ENCODE results near the gene PRM1. TPM values are rescaled to one million over a fixed set of nuclear protein-coding genes. Genes with fewer than 3 reads are reported as not detected.

PRM1 gene
- total RNA-seq, 1 donor from 2014 or later = not detected

GRCh38 chr16:11240636-11241473 is 40.3 kb downstream of the PRM1 start:
- Mint-ChIP-seq H3K4me3 (no peak overlapping the region), H3K27me3 (ENCODE audit: low read depth) (no peaks in the 10 kb centered on the region), H3K9me3 (no peaks in the 10 kb centered on the region), H3K27ac (no peak overlapping the region), H3K4me1 (no peaks in the 10 kb centered on the region), H3K36me3 (no peaks in the 10 kb centered on the region)
- TF ChIP-seq, protein P1, sequence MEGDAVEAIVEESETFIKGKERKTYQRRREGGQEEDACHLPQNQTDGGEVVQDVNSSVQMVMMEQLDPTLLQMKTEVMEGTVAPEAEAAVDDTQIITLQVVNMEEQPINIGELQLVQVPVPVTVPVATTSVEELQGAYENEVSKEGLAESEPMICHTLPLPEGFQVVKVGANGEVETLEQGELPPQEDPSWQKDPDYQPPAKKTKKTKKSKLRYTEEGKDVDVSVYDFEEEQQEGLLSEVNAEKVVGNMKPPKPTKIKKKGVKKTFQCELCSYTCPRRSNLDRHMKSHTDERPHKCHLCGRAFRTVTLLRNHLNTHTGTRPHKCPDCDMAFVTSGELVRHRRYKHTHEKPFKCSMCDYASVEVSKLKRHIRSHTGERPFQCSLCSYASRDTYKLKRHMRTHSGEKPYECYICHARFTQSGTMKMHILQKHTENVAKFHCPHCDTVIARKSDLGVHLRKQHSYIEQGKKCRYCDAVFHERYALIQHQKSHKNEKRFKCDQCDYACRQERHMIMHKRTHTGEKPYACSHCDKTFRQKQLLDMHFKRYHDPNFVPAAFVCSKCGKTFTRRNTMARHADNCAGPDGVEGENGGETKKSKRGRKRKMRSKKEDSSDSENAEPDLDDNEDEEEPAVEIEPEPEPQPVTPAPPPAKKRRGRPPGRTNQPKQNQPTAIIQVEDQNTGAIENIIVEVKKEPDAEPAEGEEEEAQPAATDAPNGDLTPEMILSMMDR (IDR thresholded peaks at IDR 0.05; ENCODE audit: unreplicated experiment) = no peak
- no peak for DNase-seq (ENCODE audit: low spot score in 2 of 2, unreplicated experiment in 2 of 2)

- TF ChIP-seq, protein P1 (IDR thresholded peaks at IDR 0.05; ENCODE audit: unreplicated experiment) = no peak
- Mint-ChIP-seq H3K36me3 (no peaks in the 10 kb centered on the region), H3K4me3 (no peak overlapping the region), H3K4me1 (no peaks in the 10 kb centered on the region), H3K9me3 (no peaks in the 10 kb centered on the region), H3K27ac (no peak overlapping the region), H3K27me3 (ENCODE audit: low read depth) (no peaks in the 10 kb centered on the region)
- no peak for DNase-seq (ENCODE audit: low spot score in 2 of 2, unreplicated experiment in 2 of 2)
Observed at GRCh38 chr16:11239644-11240632, 41.2 kb downstream of the PRM1 start.

DNA sequence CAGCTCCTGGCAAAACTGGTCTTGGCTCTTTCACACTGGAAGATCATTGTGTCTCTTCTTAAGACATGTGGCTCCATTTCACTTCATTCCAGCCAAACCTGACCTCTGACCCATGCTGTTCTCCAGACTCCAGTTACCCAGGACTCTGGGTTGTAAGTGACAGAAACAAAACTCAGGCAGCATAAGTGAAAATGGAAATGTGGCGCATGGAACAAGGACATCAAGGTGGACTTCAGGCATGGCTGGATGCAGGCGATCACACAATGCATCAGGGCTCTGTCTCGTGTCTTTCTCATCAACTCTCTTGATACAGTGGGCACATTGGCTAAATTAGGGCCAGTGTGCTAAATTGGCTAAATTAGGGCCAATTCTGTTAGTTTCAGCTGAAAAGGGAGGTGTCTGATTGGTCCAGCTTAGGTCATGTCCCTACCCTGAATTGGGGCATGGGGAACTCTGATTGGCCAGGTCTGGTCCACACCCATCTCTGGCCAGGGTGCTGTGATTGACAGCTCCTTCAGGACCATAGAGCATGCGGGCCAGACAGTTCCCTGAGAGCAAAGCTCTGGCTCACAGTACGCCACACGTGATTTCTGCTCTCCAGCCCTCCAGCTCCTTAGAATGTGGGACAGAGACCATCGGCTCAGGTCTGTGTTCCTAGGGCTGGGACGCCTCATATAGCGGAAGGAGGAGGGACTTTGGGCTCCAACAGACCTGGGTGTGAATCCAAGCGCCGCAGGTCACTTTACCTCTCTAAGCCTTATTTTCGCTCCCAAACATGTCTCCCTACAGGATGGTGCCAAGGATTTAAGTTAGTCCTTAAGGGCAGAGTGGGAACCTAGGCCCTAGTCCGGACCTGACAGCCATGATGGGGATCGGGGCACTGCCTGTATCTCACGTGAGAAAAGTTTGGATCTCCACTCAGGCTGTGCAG is 42.6 kb downstream of the PRM1 start:
- Mint-ChIP-seq H3K27ac (no peak overlapping the region), H3K9me3 (no peaks in the 10 kb centered on the region), H3K4me1 (no peaks in the 10 kb centered on the region), H3K36me3 (no peaks in the 10 kb centered on the region), H3K4me3 (no peak overlapping the region), H3K27me3 (ENCODE audit: low read depth) (no peaks in the 10 kb centered on the region)
- TF ChIP-seq, protein P1 (IDR thresholded peaks at IDR 0.05; ENCODE audit: unreplicated experiment) = no peak
- no peak for DNase-seq (ENCODE audit: low spot score in 2 of 2, unreplicated experiment in 2 of 2)

- no peaks in the 10 kb centered on the region for H3K36me3 Mint-ChIP-seq
- H3K4me1 Mint-ChIP-seq = no peaks in the 10 kb centered on the region
- no peak overlapping the region for H3K27ac Mint-ChIP-seq
- TF ChIP-seq, protein P1 (IDR thresholded peaks at IDR 0.05; ENCODE audit: unreplicated experiment) = no peak
- no peaks in the 10 kb centered on the region for H3K9me3 Mint-ChIP-seq
- no peak overlapping the region for H3K4me3 Mint-ChIP-seq
- H3K27me3 Mint-ChIP-seq (ENCODE audit: low read depth) = no peaks in the 10 kb centered on the region
- no peak for DNase-seq (ENCODE audit: low spot score in 2 of 2, unreplicated experiment in 2 of 2)
Observed at GRCh38 chr16:11236461-11237254, 44.5 kb downstream of the PRM1 start.

Data from mesothelial cell of epicardium (in vitro differentiated cells).